AG20443 (cell line): ENCODE data around the gene GLB1L2.

Experiments
- DNase-seq: peaks from one replicate; pipeline ENCODE4 v3.0.0; 2012; ENCODE audit warnings: low spot score, mixed read lengths

The GLB1L2 gene

DNA sequence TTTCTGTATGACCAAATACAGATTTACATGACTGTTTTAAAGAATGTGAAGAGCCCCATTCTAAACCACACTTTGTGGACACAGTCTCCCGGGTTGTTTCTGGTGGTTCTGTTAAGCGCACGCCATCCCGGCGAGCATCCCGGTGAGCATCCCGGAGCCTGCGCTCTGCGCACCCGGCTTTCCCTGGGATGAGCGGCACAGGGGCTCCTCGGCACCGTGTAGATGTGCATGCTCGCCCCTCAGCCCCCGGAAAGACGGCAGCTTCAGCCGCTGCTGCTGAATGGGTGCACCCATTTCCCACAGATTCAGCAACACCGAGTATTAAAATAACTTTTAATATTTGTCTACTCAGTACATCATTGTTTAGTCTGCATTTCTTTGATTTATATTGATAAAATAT lies 36.0 kb downstream of the GLB1L2 start:
- no peak for DNase-seq

DNA sequence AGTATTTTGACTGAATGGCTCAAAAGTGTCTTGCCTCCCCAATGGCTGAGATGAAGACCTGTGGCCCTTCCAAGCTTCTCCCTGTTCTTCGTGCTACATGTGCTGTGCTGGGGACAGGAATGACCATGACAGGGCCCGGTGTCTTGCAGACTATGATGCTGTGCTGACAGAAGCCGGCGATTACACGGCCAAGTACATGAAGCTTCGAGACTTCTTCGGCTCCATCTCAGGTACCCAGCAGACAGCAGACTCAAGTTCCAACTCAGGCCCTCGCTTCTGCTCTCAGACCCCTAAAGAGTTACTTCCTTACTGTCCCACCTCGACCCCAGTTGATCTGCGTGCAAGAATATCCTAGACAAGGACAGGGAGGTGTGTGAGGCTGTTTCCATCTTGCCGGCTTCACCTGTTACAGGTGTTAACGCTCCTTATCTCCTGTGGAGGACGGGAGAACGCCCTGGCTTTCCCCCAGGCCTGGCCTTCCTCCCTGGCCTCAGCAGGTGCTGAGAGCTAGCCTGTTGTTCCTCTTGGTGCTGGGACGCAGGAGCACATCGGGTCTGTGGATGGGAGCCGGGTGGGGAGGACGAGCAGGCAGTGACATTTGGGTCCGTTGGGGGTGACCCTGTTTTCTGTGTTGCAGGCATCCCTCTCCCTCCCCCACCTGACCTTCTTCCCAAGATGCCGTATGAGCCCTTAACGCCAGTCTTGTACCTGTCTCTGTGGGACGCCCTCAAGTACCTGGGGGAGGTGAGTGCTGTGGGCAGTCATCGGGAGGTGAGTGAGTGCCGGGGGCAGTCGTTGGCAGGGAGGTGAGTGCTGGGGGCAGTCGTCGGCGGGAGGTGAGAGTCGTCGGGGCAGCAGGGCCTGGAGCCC lies 38.1 kb downstream of the GLB1L2 start:
- DNase-seq, result no peak

DNA sequence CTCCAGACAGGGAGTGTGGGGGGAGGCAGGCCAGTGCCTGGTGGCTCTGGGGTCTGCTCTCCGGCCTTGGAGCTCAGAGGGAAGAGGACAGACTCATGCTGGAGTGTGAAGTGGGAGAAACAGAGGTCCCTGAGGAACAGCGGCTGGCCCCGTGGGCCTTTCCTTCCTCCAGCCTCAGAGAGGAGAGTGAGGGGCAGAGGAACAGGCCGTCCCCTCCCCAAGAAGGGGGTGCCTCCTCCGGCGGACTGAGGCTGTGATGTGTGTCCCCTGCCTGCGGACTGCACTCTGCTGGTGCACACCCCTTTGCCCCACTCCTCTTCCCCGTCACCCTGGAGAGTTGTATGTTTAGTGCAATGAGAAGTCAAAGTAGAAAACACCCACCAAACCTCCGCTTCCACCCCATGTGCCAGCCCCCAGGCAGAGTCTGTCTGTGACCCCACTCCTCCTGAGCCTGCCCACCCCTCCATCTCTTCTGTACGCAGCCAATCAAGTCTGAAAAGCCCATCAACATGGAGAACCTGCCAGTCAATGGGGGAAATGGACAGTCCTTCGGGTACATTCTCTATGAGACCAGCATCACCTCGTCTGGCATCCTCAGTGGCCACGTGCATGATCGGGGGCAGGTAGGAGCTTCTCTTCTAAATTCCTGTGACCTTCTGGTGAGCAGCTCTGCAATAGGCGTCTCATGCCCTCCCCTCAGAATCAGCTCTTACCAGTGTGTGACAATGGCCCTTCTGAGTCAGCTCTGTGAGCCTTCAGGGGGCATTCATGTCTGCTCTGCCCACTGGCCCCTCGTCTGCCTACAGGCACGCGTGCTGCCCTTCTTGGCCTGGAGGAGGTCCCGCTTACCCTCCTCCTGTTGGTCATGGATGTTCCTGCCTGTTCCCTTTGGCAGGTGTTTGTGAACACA lies 39.0 kb downstream of the GLB1L2 start:
- no peak for DNase-seq

DNA sequence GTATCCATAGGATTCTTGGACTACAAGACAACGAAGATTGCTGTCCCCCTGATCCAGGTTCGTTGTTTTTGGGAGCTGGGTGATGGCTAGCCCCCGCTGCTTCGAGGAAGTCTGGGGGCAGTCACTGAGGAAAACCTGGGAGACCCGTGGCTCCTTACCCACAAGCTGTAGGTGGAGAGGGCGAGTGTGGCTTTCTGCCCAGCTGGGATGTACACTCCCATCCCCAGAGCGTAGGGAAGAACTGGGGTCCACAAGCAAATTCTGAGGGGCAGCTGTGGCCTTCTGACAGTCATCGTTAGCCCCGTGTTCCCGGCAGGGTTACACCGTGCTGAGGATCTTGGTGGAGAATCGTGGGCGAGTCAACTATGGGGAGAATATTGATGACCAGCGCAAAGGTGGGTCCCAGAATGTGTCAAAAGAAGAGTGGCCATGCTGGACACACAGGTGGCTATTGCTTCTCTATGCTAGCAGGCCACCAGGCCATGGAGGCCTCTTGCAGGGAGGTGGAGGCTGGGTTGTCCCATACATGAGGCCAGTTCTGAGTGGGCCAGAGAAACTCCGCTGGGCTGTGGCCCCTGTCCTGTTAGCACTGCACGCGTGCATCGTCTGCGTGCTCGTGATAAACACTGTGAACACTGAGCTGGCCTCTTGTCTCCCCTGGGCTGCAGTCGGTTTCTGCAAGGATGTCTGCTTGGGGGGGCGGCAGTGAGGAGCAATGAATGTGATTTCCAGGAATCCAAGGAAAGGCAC lies 39.8 kb downstream of the GLB1L2 start:
- no peak for DNase-seq

DNA sequence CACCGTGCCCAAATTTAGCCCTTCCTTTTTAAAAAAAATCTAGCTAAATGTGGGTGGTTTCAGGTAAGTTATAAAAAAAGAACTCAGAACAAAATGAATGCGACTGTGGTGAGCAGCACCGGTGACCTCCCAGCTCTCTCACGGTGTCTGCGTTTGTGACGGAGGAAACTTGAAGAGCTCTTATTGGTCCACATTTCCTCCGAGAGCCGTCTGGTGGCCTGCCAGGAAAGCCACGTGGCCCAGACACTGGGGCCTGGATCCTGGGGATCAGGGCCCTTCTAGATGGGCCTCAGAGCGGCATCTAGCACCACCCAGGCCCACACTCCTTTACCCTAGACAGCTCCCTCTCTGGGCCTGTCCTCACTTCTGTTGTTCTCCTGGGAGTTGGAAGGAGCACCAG lies 40.7 kb downstream of the GLB1L2 start:
- DNase-seq, result no peak

DNA sequence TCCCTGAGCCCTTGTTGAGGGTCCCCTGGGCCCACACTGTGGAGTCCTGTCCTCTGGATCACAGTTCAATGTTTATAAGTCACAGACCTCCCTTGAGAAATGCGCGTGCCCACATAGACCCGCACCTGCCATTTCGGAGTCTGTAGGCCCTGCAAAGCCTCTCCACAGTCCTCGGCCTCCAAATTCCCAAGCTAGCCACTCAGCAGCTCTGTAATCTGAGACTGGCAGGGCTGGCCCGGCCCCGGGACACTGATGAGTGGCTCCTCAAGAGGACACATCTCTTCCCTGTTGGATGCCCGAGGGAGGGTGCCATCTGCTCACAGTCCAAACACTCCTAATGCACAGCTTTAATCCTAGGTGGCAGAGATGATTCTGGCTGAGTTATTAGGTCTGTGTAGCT lies 41.2 kb downstream of the GLB1L2 start:
- DNase-seq, result no peak

DNA sequence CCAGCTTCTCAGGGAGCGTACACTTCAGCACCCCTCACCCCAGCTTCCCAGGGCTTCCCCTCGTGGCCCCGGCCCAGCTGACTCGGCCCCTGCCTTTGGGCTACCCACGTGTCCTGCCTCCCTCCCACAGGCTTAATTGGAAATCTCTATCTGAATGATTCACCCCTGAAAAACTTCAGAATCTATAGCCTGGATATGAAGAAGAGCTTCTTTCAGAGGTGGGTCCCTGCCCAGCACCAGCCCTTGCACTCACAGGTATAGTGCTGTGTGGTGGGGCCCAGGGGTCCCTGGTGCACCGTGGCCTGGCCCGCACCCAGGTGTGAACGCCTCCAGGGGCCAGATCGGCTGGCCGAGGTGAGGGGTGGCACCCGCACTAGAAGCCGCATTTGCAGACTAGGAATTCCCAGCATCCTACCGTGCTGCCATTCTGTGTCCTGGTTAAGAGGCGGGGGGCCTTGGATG lies 41.8 kb downstream of the GLB1L2 start:
- DNase-seq, result no peak

DNA sequence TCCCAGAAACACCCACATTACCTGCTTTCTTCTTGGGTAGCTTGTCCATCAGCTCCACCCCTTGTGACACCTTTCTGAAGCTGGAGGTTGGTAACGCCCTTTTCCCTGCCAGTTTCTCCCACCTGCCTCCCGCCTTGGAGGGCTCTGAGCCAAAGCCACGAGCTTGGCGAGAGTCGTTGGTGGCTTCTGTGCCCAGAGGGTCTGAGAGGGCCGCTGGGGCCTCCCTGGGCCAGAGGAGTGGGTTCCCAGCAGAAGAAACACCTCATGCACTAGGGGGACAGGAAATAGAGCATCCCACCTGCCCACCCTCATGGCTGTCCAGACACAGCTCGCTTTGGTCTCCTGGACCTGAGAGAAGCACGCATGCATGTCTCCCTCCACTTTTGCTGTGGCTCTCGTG lies 42.4 kb downstream of the GLB1L2 start:
- DNase-seq, result no peak

DNA sequence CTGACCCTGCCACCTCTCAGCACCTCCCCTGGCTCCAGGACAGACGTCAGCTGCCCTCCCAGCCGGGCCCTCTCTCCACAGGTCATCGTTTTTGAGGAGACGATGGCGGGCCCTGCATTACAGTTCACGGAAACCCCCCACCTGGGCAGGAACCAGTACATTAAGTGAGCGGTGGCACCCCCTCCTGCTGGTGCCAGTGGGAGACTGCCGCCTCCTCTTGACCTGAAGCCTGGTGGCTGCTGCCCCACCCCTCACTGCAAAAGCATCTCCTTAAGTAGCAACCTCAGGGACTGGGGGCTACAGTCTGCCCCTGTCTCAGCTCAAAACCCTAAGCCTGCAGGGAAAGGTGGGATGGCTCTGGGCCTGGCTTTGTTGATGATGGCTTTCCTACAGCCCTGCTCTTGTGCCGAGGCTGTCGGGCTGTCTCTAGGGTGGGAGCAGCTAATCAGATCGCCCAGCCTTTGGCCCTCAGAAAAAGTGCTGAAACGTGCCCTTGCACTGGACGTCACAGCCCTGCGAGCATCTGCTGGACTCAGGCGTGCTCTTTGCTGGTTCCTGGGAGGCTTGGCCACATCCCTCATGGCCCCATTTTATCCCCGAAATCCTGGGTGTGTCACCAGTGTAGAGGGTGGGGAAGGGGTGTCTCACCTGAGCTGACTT lies 43.2 kb downstream of the GLB1L2 start:
- no peak for DNase-seq

DNA sequence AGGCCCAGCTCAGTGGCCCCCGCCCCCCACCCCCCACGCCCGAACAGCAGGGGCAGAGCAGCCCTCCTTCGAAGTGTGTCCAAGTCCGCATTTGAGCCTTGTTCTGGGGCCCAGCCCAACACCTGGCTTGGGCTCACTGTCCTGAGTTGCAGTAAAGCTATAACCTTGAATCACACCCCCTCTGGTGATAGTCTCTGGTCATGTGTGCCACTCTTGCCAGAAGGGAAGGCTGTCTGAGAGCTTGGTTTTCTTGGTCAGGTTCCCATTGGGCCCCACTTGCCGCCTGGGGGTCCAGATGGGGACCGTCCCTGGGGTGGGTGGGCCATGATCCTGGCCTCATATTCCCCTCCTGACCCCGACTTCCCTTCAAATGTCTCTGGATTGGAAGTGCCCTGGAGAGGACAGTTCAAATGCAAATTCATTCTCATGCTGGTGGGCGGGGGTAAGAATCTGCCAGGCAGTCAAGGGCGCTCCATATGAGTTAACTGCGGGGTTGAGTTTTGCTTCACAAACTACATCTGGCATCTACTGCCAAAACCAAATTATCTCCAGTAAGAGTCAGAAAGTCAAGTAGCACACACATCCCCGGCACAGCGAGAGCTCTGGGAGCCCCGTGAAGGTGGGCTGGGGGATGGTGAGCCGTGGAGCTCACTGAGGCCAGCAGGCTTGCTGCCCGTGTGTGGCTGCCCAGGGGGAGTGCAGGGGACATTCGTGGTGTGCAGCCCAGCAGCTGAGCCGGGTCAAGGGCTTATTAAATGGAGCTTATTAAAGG lies 44.5 kb downstream of the GLB1L2 start:
- no peak for DNase-seq

DNA sequence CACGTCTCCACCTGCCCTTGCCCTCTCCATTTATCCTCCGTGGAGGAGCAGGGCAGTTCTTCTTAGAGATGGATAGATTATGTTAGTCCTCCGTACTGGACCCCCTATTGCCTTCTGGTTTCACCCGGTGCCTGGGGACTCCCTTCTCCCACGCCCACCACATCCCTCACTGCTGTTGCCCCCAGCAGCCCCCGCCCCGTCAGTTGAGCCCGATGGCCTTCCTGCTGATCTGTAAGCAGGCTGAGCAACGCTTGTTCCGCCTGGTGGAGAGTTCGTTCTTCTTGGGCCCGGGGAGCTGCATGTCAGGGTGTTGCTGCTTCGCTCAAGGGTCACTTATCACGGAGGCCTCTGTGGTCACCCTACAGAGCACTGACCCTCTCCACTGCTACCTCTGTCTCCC lies 46.1 kb downstream of the GLB1L2 start:
- no peak for DNase-seq

DNA sequence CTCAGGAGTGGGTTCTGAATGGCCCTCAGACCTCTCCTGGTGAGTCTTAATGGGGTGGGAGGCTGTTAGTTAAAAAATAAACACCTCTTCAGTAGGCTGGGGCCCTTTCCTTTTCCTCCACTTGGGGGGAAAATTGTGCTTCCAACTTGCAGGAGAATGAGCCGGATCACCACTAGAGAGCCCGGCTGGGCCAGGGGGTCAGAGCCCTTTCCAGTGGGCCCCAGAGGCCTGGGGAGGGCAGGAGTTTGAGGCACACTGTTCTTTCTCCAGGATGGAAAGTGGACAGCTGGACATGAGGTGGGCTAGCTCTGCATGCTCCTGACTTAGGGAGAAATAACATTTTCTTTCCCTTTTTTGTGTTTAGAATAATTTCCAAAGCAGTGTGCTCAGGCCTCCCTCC lies 47.5 kb downstream of the GLB1L2 start:
- DNase-seq, result no peak

DNA sequence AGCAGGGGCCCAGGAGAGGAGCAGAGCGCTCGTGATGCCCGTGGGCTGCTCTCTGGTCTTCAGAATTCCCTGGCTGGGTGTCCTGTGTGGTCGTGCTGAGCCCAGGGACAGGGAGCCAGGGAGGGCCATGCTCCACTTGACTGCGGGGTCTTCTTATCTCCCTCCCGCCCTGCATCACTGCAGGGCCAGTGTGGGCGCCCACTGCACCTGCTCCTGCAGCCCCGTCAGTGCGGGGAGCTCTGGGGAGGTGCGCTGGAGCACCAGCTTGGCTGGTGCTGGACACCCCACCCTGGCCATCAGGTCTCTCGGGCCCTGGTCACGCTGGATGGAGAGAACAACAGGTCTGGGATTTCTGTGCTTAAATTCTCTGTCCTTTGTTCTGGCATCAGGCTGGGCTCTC lies 48.4 kb downstream of the GLB1L2 start:
- no peak for DNase-seq

DNA sequence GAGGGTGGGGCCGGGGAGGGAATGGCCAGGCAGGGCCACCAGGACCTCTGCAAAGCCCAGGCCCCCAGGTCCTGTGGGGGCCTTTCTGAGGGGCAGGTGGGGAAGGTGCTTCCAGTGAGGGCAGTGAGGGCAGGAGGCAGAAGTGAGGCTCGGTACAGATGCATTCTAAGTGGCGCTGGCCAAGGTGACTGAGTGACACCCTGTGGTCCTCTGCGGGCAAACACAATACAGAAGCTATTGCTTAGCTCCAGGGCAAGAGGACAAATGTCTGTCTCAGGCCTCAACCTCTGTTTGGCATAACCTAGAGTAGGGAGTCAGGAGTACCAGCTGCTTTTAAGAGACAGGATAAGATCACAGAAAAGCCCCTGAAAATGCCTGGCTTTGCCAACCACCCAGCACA lies 49.0 kb downstream of the GLB1L2 start:
- no peak for DNase-seq

DNA sequence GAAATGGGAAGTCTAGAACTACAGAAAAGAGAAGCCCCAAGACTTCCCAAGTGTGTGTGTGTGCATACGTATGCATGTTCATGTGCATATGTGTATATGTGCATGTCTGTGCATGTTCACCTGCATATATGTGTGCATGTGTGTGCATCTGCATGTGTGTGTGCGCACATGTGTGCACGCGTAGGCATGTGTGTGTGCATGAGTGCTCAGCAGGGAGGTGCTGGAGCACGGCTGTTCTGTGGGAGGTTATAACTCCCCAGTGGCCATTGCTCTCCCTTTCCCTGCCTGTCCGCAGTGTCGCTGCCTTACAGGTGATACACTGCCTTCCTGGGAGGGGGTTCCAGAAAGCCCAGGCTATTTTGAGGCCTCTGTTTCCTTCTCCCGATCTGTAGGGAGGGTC lies 50.5 kb downstream of the GLB1L2 start:
- DNase-seq, result no peak

DNA sequence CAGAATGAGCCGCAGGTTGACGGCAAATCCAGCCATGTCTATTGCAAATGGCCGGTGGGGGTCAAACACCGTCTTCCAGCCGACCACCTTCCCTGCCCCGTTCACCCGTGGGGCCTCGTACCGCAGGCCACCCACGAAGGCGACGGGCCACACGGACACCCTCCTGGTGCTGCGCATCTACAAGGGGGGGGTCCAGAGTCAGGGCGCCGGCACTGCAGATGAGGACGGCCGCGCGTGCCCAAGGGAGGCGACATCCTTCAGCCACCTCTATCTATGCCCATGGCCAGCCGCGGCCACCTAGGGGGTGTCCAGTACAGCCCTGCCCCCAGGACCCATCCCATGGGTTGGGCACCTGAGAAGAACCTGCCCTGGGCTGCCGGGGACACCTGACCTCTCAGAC lies 51.0 kb downstream of the GLB1L2 start:
- no peak for DNase-seq

DNA sequence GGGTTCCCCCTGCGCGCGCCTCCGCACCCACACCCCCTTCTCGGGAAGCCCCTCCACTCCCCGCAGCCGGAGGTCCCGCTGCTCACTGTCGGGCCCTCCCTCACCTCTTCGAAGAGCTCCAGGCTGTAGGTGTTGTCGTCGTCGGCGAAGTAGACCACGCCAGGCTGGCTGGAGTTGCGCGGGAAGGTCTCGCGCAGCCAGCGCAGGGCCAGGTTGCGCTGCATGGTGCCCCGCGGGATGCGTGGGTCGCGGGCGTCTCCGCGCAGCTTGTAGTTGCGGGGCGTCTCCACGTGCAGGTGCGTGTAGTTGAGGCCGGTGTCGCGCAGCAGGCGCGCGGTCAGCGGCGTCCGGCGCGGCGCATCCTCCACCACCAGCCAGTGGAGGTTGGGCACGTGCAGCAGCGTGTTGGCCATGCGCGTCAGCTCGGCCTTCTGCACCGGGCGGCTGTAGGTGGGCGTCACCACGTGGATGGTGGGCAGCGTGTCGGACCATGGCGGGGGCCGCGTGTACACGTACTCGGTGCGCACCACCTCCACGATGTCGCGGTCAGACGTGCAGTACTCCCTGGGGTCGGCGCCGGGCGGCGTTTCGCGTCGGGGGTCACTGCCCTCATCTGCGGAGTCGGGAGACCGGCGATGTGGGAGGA lies 51.9 kb downstream of the GLB1L2 start:
- no peak for DNase-seq

DNA sequence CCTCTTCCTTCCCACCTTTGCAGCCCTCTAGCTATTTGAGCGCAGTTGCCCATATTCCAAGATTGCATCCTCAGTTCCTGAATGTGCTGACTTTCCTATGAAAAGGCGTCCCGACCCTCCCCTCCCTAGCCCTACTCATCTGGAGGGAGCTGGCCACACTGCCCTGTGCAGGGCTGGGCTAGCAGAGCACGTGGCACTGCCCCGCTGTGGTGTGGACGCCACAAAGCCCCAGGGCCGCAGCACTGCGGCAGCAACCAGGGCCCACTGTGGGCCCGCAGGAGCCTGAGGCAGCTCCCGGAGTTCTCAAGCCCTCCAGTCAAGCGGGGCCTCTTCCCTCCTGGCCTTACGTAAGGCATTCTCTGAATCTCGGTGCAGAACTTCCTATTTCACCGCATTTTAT lies 52.6 kb downstream of the GLB1L2 start:
- DNase-seq, result no peak

DNA sequence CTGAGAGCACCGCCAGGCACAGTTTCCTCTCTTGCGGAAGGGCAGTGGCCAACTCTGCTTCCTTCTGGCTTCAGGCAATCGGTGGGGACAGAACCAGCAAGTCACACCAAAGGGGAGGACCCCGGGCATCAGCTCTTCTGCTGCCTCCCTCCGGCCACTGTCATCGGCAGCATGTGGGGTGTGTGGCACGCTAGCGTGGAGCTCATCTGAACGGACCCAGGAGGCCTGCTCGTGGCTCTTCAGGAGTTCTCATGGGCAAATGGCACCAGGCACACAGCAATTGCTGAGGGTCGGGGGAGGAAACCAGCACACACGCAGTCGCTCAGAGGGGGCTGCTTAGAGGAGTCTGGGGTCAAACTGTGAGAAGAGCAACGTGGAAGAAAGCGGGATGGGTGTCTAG lies 53.4 kb downstream of the GLB1L2 start:
- no peak for DNase-seq

DNA sequence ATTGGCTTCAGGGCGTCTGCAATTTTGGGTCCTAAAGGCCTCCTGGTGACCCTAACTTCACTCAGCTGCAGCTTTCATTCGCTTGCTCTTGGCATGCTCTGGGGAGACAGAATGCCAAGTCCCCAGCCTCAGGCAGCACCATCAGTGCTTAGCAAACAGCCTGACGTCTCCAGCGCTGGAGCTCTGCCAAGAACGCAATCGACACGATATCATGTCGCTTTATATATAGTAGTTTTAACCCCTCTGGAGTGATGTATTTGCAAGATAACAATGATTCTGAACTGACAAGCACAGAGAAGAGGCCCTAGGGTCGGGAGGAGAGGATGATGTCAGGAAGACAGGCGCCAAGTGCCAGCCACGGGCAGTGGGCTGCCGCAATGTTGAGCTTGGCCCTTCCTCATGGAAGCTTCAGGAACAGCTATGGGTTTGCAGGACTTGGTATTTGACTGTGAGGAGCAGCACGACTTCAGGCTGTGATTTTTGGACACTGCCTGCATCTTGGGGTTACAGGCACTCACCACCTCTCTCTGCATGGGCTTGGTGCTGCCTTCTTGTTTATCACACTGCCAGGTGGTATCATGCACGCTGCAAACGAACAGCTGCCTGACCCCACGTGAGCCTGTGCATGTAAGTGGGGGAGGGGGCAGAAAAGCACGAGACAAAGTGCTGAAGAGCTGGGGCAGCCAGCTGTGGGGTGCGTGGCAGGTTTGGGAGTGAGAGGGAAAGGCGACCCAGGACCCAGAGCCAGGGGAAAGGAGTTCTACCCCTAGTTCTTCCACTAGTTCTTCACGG lies 54.2 kb downstream of the GLB1L2 start:
- DNase-seq, result no peak
